GM18505 (cell line): ENCODE measurements around the gene ZFYVE28.

Source experiments
- ATAC-seq: cut with Tn5 transposase; IDR thresholded peaks from one replicate; pipeline ENCODE4 v1.9.1; 2021; ENCODE audit not compliant: unreplicated experiment
- POLR2A ChIP-seq: IDR thresholded peaks from 4 replicates; pipeline ENCODE4 v1.6.1; 2011; ENCODE audit warnings: borderline replicate concordance; ENCODE audit not compliant: insufficient read depth, insufficient read length; ENCODE audit errors: extremely low read depth

The ZFYVE28 gene

DNA sequence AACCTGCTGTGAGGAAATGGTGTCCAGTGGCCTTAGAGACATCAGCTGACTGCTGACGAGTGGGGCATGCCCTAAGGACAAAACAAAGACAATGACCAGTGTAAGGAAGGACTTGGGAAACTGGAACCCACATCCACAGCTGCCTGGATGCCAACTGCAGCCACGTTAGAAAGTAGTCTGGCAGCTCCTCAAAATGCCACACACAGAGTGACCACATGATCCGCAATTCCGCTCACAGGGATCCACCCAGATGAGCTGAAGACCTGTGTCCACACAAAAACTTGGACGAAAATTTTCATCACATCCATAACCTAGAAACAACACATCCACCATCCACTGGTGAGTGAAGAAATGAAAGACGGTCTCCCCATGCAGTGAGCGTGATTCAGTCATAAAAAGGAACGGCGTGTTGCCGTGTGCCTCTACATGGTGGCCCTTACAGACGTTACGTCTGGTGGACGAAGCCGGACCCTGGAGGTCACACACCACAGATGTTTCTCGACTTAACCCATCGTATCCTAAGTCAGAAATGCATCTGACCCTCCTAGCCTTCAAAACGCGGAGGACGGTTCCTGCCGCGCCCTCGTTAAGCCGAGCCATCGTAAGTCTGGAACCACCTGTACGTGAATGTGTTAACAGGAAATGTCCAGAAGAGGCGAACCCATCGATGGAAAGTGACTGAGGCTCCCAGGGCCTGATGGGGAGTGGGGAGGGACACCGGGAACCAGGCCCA is 115.9 kb downstream of the ZFYVE28 start:
- no peak for ATAC-seq
- TF ChIP-seq POLR2A = no peak

DNA sequence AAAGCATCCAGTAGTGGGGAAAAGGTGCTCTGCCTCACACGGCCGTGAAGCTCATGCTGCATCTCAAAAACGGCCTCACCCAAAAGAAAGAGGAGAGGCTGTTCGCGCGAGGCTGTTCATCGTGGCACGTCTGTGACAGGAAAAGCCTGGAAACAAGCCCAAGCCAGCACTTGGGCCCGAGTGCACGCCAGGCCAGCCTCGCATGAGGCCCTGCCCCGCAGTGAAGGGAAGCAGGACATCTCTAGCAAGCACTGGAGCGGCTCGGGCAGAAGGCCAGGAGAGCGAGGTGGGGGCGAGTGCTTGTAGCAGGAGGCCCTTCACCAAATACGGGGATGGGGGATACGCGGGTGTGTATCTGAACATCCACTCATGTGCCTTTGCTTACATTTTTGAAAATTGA is 116.6 kb downstream of the ZFYVE28 start:
- no peak for ATAC-seq
- TF ChIP-seq POLR2A = no peak

DNA sequence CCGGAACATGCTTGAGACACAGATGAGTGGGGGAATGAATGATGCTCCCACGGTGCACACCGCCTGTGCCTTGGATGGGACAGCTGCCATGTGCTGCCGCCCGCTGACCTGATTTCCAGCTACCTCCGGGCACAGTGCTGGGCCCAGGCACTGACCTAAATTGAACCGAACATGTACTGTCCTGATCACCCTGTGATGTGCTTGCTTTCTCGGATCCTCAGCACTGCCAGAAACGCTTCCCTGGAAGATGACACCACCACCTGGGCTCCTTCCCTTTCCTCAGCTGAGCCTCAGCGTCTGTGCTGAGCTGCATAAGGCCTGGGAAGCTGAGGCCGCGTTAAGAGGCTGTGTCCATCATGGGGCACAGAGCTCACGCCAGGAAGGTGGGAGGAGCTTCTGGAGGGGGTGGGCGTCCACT is 117.2 kb downstream of the ZFYVE28 start:
- ATAC-seq = no peak
- TF ChIP-seq POLR2A = no peak

DNA sequence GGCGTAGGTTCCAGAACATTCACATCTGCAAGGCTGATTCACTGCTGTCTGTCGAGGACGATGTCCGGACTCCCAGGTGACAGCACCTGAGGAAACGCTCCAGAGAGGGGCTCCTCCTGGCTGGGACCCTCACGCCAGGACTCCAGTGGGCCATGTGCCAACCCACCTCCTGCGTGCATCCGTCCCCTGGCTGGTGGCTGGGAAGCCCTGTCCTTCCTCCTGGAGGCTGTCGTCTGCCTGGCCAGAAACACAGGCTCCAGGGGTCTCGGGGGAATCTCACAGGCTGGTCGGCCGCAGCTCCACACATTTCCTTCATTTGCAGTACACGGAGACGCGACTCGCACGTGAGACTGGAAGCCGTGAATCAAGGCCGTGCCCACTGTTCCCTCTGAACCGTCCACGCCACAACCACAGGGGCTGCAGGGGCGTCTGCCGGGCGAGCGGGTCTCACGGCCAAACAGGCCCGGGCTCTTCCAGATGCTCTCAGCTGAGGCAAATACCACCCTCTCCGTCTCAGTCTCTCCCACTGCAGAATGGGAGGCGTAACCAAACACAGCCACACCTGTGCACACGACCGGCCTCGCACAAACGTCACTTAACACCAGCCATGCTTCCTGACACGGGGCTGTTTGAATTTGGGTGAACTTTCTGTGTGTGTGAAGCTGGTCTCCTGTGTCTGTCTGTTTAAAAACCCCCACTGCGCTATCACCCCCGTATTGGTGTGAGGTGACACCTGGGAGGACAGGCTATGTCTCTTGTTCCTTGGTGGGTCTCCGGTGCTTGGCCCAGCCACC is 117.8 kb downstream of the ZFYVE28 start:
- no peak for TF ChIP-seq POLR2A
- no peak for ATAC-seq

DNA sequence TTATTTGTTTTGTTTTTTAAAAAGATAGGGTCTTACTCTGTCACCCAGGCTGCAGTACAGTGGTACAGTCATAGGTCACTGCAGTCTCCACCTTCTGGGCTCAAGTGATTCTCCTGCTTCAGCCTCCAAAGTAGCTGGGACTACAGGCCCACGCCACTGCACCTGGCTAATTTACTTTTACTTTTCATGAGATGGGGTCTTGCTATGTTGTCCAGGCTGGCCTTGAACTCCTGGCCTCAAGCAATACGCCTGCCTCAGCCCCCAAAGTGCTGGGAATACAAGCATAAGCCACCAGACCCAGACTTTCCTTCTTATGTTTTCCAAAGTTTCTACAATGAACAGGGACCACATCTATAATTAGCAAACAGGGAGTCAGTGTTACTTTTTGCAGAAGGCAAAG is 118.7 kb downstream of the ZFYVE28 start:
- ATAC-seq = no peak
- TF ChIP-seq POLR2A = no peak

DNA sequence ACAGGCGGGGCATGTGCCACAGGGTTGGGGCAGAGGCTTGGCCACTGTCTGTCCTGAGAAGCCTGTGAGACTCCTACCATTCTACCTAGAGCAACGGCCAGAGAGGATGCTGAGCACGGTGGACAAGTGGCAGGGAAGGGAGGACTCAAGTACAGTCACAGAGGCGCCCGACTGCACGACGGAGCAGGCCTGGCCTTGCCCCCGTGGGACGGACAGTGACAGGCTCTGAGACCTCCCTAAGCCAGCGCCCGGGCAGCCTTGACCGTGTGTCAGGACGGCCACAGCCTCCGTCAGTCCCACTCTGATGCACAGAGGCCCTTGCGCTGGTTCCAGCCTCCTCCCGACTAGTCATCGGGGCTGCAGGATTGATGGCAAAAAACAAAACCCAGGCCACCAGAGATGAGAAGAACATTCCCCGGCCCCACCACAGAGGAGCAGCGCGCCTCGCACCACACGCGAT is 119.9 kb downstream of the ZFYVE28 start:
- no peak for TF ChIP-seq POLR2A
- no peak for ATAC-seq

DNA sequence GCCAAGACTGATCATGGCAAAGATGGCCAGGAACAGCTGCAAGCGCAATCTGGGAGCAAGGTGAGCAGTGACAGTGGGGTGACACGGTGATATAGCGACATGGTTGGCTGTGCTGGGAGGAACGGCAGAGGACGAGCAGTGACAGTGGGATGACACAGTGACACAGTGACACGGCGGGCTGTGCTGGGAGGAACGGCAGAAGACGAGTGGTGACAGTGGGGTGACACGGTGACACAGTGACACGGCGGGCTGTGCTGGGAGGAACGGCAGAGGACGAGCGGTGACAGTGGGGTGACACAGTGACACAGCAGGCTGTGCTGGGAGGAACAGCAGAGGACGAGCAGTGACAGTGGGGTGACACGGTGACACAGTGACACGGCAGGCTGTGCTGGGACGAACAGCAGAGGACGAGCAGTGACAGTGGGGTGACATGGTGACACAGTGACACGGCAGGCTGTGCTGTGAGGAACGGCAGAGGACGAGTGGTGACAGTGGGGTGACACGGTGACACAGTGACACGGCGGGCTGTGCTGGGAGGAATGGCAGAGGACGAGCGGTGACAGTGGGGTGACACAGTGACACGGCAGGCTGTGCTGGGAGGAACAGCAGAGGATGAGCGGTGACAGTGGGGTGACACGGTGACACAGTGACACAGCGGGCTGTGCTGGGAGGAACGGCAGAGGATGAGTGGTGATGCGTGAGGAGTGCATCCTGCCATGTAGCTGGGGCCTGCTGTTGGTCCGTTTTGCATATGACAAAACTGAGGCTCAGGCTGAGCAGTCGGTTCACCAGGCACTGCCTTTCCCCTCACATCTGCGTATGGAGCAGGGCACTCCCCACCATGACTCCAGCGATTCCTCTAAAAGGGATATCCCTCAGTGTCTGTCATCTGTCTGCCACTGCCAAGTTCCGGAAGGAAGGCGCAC is 120.6 kb downstream of the ZFYVE28 start:
- ATAC-seq = no peak
- no peak for TF ChIP-seq POLR2A

DNA sequence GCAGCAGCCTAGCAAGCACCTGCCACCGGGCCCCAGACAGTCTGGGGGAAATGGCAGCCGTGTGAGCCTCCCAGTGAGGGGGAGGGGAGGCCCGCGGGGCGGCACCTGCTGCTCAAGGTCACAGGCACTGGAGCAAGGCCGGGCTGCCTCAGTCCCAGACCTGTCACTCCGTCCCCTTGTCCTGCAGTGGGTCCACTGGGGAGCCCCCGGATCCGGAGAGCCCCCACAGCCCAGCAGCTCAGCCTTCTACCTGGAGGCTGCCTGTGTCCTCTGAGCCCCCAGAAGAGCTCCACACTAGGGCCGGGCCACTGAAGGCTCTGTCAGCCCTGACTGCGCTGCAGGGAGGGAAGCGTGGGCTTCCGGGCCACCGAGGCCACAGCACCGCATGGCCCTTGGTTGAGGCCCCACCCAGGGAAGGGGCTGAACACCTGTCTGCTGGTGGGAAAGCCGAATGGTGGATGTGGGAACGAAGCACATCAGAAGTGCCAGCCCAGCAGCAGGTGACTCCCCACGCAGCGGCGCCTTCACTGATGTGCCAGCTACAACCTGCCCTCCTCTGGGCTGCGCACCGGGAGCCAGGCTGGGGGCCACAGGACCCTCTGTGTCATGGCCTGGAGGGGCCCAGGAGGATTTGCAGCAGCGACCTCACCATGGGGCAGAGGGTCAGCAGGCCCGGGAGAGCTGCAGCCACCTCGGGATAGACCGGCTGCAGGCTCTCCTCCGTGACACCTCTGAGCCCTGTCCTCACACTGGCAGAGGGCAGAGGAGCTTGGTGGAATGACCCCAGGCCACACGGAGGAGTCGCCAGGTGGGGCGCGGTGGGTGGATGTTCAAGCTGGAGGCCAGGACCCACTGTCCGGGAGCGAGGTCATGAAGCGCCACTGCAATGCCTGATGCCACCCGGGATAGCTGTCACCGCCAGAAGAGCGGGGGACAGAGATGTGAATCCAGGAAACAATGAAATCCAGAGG is 121.5 kb downstream of the ZFYVE28 start:
- no peak for TF ChIP-seq POLR2A

DNA sequence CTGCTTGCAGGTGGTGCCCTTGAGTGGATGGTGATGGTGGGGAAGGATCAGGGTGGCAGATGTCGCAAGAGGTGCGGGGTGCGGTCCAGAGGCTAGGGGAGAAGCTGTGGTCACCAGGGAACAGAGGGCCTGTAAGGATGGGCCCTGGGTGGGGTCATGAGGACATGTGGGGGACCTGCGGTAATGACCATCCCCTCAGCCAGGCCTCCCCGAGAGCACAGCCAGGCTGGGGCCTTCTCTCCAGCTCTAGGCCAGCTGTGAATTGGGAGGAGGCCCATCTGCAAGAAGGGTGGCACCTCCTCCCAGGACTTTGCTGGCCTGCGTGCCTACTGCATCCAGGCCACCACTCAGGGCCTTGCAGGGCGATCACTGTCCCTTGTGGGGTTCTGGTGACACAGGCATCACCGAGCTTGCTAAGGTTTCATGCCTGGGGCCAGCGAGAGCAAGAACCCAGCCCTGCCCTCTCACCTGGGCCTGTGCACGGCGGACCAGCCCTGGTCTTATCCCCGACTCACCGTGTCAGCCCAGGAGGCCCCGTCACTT is 122.5 kb downstream of the ZFYVE28 start:
- no peak for TF ChIP-seq POLR2A
- ATAC-seq = no peak

More for the DNA sequence above, 121.5 kb downstream of the ZFYVE28 start:
- no peak for ATAC-seq

DNA sequence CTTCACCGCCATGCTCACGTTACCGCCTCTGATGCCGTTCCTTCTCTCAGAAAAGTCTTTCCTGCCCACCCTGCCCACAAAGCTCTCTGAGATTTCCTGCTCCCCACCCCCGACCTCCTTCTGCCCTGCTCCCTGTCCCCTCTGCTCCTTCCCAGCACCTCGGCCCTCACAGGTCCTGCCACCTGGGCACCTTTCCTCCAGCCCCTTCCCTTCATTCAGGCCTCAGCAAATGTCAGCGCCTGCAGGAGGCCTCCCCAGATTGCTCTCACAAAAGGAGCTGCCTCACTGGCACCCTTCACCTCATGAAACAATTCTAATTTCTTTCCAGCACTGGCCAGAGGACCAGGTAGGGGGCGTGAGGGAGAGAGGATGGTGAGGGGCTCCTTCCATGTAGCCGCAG is 122.9 kb downstream of the ZFYVE28 start:
- ATAC-seq = no peak
- TF ChIP-seq POLR2A = no peak

DNA sequence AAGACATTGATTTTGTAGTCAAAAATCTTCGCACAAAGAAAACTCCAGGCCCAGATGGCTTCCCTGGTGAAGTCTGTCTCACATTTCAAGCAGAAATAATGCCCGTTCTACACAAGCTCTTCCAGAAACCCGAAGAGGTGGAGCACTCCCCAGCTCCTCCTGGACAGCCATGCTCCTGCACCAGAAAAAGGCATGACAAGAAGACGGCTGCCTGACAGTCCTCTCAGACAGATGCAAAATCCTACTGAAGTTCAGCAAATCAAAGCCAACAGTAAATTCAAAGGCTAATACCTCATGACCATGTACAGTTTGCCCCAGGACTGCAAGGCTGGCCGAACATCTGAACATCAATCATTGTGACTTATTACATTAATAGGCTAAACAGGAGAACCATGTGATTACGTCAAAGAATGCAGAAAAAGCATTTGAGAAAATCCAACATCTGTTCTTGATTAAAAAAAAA is 125.8 kb downstream of the ZFYVE28 start:
- no peak for ATAC-seq

DNA sequence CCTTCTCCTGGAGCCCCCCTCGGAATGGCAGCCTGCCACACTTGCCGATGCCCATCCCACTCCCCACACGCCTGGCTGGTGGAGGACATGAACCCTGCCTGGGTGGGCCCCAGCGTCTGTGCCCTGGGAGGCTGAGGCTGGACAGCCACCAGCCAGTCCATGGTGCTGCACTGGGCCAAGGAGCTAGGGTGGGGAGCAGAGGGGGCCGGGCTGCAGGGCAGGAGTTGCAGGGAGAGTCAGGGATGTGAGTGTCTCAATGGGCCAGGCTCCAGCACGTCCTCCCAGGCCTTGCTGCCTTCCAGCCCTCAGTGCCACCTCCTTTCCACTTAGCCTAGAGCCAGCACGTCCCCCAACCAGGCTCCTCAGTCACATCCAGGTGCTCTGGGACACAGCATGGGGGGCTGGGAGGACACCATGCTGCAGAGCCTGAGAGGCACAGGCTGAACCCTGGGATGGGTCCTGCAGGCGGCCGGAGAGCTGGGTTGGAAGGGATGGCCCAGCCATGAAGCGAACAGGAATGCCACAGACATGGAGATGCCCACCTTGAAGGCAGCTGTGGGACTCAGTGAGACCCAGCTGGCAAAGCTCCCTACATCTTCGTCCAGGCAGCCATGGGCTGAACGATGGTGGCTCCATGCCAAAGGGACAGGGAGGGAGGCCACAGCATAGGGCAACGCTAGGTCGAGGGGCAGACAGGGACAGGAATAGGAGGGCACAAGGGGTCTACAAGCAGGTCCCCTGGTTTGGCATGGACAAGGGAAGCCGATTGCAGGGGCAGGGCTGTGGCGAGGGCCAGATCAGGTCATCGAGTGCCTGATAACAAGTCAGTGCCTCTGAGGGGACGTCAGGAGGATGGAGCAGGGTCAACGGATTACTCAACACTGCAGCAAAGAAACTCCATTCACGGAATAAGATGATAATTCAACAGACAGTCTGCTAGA is 126.5 kb downstream of the ZFYVE28 start:
- TF ChIP-seq POLR2A = no peak
- ATAC-seq = no peak

More for the DNA sequence above, 125.8 kb downstream of the ZFYVE28 start:
- TF ChIP-seq POLR2A = no peak
